ACC112 (cell line): ENCODE measurements around the gene CSH1.
"Not testable (repeated sequence)": the region's sequence is repeated elsewhere in the genome, so short reads cannot be mapped to it uniquely, and the experiment has no call there.

Experiments
- H2AFZ ChIP-seq: fragments of 200-600 bp; sonication (generic); one replicate; pipeline ENCODE4 v1.6.0; 2017; ENCODE audit warnings: antibody characterized with exemption, low read length; ENCODE audit not compliant: unreplicated experiment
- H3K27ac ChIP-seq: fragments of 200-600 bp; sonication (generic); 2 replicates; pipeline ENCODE4 v1.5.1; 2014; ENCODE audit warnings: low read depth, mild to moderate bottlenecking, antibody characterized with exemption, low read length, moderate library complexity
- H3K27me3 ChIP-seq: fragments of 200-600 bp; sonication (generic); 2 replicates; pipeline ENCODE4 v1.6.1; 2014; ENCODE audit warnings: mild to moderate bottlenecking, antibody characterized with exemption, low read length, moderate library complexity, mixed read lengths; ENCODE audit not compliant: insufficient read depth
- H3K36me3 ChIP-seq: fragments of 200-600 bp; sonication (generic); 2 replicates; pipeline ENCODE4 v1.6.1; 2016; ENCODE audit warnings: mild to moderate bottlenecking, antibody characterized with exemption, low read length, moderate library complexity, mixed read lengths; ENCODE audit not compliant: insufficient read depth
- H3K4me1 ChIP-seq: fragments of 200-600 bp; sonication (generic); one replicate; pipeline ENCODE4 v1.6.1; 2016; ENCODE audit warnings: low read length, mixed read lengths; ENCODE audit not compliant: insufficient read depth, unreplicated experiment, control insufficient read depth
- H3K4me3 ChIP-seq: fragments of 200-600 bp; sonication (generic); 2 replicates; pipeline ENCODE4 v1.5.1; 2014; ENCODE audit warnings: mild to moderate bottlenecking, low read depth, low read length
- H3K79me2 ChIP-seq: fragments of 200-600 bp; sonication (generic); one replicate; pipeline ENCODE4 v1.6.0; 2016; ENCODE audit warnings: low read length; ENCODE audit not compliant: control insufficient read depth, unreplicated experiment, insufficient read depth

Gene CSH1

GRCh38 chr17:63901971-63902370 is 5.6 kb upstream of the CSH1 start:
- not testable (repeated sequence) for H2AFZ ChIP-seq, H3K4me3 ChIP-seq, H3K4me1 ChIP-seq, H3K27me3 ChIP-seq, H3K27ac ChIP-seq, H3K36me3 ChIP-seq, H3K79me2 ChIP-seq

GRCh38 chr17:63898899-63899798 is 2.8 kb upstream of the CSH1 start:
- not testable (repeated sequence) for H3K79me2 ChIP-seq

GRCh38 chr17:63894821-63895220 is 1.6 kb downstream of the CSH1 start:
- not testable (repeated sequence) for H3K36me3 ChIP-seq, H3K27me3 ChIP-seq, H3K79me2 ChIP-seq, H3K27ac ChIP-seq, H2AFZ ChIP-seq, H3K4me1 ChIP-seq, H3K4me3 ChIP-seq

More at GRCh38 chr17:63898899-63899798, 2.8 kb upstream of the CSH1 start:
- H2AFZ ChIP-seq, H3K27me3 ChIP-seq, H3K4me1 ChIP-seq, H3K4me3 ChIP-seq, H3K36me3 ChIP-seq, H3K27ac ChIP-seq: not testable (repeated sequence)

- not testable (repeated sequence) for H3K27ac ChIP-seq, H3K36me3 ChIP-seq
Observed at GRCh38 chr17:63894021-63894420, 2.4 kb downstream of the CSH1 start.

GRCh38 chr17:63892316-63893037 is 3.9 kb downstream of the CSH1 start:
- not testable (repeated sequence) for H3K4me1 ChIP-seq, H3K79me2 ChIP-seq, H3K36me3 ChIP-seq, H3K27ac ChIP-seq, H2AFZ ChIP-seq, H3K4me3 ChIP-seq, H3K27me3 ChIP-seq

More at GRCh38 chr17:63894021-63894420, 2.4 kb downstream of the CSH1 start:
- H2AFZ ChIP-seq, H3K79me2 ChIP-seq, H3K4me1 ChIP-seq, H3K4me3 ChIP-seq, H3K27me3 ChIP-seq: not testable (repeated sequence)

- H3K4me1 ChIP-seq, H3K27ac ChIP-seq, H3K4me3 ChIP-seq, H3K36me3 ChIP-seq, H3K27me3 ChIP-seq, H3K79me2 ChIP-seq, H2AFZ ChIP-seq: not testable (repeated sequence)
Observed at GRCh38 chr17:63889026-63889848, 7.1 kb downstream of the CSH1 start.

- H3K27me3 ChIP-seq, H3K27ac ChIP-seq, H3K79me2 ChIP-seq, H3K4me1 ChIP-seq, H2AFZ ChIP-seq, H3K4me3 ChIP-seq, H3K36me3 ChIP-seq: not testable (repeated sequence)
Observed at GRCh38 chr17:63885119-63885518, 11.3 kb downstream of the CSH1 start.

GRCh38 chr17:63882626-63883126 is 13.7 kb downstream of the CSH1 start:
- H3K79me2 ChIP-seq, H2AFZ ChIP-seq, H3K27ac ChIP-seq, H3K4me1 ChIP-seq, H3K4me3 ChIP-seq, H3K27me3 ChIP-seq, H3K36me3 ChIP-seq: not testable (repeated sequence)

- Histone ChIP-seq H2AFZ (no peak within 1 kb of the TSS), H3K27me3 (peaks cover 7% of the 10 kb centered on the region; the same call in 1 of the 2 replicates), H3K27ac (no peak within 1 kb of the TSS), H3K36me3 (no peaks in the 10 kb centered on the region), H3K79me2 (no peaks in the 10 kb centered on the region), H3K4me1 (no peaks in the 10 kb centered on the region), H3K4me3 (no peak within 1 kb of the TSS)
Observed at GRCh38 chr17:63881935-63882601, 14.3 kb downstream of the CSH1 start, which contains the start of gene GH2. TSS of gene GH2 (minus strand) at chr17:63881944. CDS start at chr17:63881801, 143 bp downstream.

- H2AFZ ChIP-seq, H3K27ac ChIP-seq, H3K79me2 ChIP-seq, H3K4me3 ChIP-seq, H3K4me1 ChIP-seq, H3K36me3 ChIP-seq: not testable (repeated sequence)
- H3K27me3 ChIP-seq: peaks cover 12% of the 10 kb centered on the region; the same call in 1 of the 2 replicates
Observed at GRCh38 chr17:63881337-63881736, 15.0 kb downstream of the CSH1 start.
